Heart left ventricle (tissue), 16 donors: ENCODE results near the gene CAMKMT. TPM values are rescaled to one million over a fixed set of nuclear protein-coding genes. Genes with fewer than 3 reads are reported as not detected.

Source experiments
- ATAC-seq, 4 donors: fragments of 200-7000 bp; cut with Tn5 transposase; one replicate each; pipeline ENCODE4 v1.9.1; 2020 to 2022; ENCODE audit warnings: moderate library complexity in 4 of 4, mild to moderate bottlenecking in 3 of 4, moderate number of reproducible peaks in 1 of 4
- DNase-seq, 5 donors: peaks; one replicate each; pipeline ENCODE4 v3.0.0-alpha.2; 2020
- H3K27ac ChIP-seq, 12 donors: fragments of 200-600 bp; sonication (generic) in 4 of 12; one replicate each; pipeline versions ENCODE4 v1.5.0 to v1.8.0; 2016 to 2022; ENCODE audit warnings: mild to moderate bottlenecking in 2 of 12
- H3K27me3 ChIP-seq, 9 donors: fragments of 200-600 bp; sonication (generic) in 2 of 9; one replicate each; pipeline versions ENCODE4 v1.5.1 to v1.8.0; 2016 to 2022; ENCODE audit warnings: mild to moderate bottlenecking in 3 of 9
- H3K36me3 ChIP-seq, 9 donors: fragments of 200-600 bp; sonication (generic) in 2 of 9; one replicate each; pipeline versions ENCODE4 v1.5.0 to v1.8.0; 2018 to 2022; ENCODE audit warnings: mild to moderate bottlenecking in 2 of 9
- H3K4me1 ChIP-seq, 12 donors: fragments of 200-600 bp; sonication (generic) in 4 of 12; one replicate each; pipeline versions ENCODE4 v1.5.0 to v1.8.0; 2016 to 2022; ENCODE audit warnings: mild to moderate bottlenecking in 3 of 12
- H3K4me3 ChIP-seq, 12 donors: fragments of 200-600 bp; sonication (generic) in 4 of 12; one replicate each; pipeline versions ENCODE4 v1.5.0 to v1.8.0; 2017 to 2022; ENCODE audit warnings: mild to moderate bottlenecking in 9 of 12, moderate library complexity in 4 of 12
- H3K9me3 ChIP-seq, 12 donors: fragments of 200-600 bp; sonication (generic) in 4 of 12; one replicate each; pipeline versions ENCODE4 v1.5.0 to v1.8.0; 2016 to 2022; ENCODE audit warnings: mild to moderate bottlenecking in 1 of 12
- CTCF ChIP-seq, 12 donors: fragments of 200-600 bp; sonication (generic) in 4 of 12; IDR thresholded peaks; one replicate each; pipeline versions ENCODE4 v1.5.0 to v1.8.0; 2018 to 2022; ENCODE audit warnings: antibody characterized with exemption in 12 of 12, mild to moderate bottlenecking in 5 of 12
- POLR2A ChIP-seq, 2 donors: fragments of 450-650 bp; IDR thresholded peaks; one replicate each; pipeline ENCODE4 v1.6.1; 2017; ENCODE audit warnings: antibody characterized with exemption in 2 of 2, mild to moderate bottlenecking in 2 of 2, moderate library complexity in 2 of 2
- WGBS, 4 donors: extraction: QIAGEN DNeasy Blood & Tissue Kit in 2 of 4; methylation state at CpG; one replicate each; pipeline versions ENCODE4 v1.1.5 to v1.1.7; 2013 to 2018; 5-methylcytosine and 5-hydroxymethylcytosine counted together
- intact Hi-C, 10 donors: fragments of 100-400 bp; cut with DNase I; formaldehyde crosslinking; loops; one replicate each; pipeline versions ENCODE4 v1.11.1 to v1.14.2; 2022
- polyA plus RNA-seq, 2 donors: library from polyadenylated mRNA; stranded (reverse); fragments of 200-250 nt; gene quantifications; one replicate each; pipeline ENCODE4 v1.2.3, GENCODE V29; 2013
- total RNA-seq, 9 donors: library from RNA; depleted of rRNA in 2 of 9; stranded (reverse); fragments of >200 nt in 2 of 9; fragmentation: NEBNext Ultra II Directional in 3 of 9; extraction: Animal tissue kit (Norgen Biotek cat#: 25700) in 3 of 9; gene quantifications; one replicate each; pipeline versions ENCODE4 v1.1.0 to v1.2.4, GENCODE V29; 2016 to 2023
- donor health status: ischemic (EF 13 %, LVEDD 7.1; RV severe dilation, severe dysfunction).
- donor health status: healthy with polysubstance abuse.
- donor health status: DM: no; HTN: yes; CAD: no.
- donor health status: DM: no; HTN: no; CAD: no.
- donor health status: ischemic (EF 25% LVEDD 6.9; RV normal size, moderate dysfunction).
- donor health status: ischemic (EF 25% LVEDD 5.7; RV mildly dilated, moderate dysfunction).
- donor health status: healthy.
- donor health status: DM: yes; HTN: yes; CAD: no.
- donor health status: ischemic (EF 35%, LVEDD 5.7; RV mildly dilated, moderate dysfunction).
- donor health status: nonischemic (EF 11% LVEDD 7.7; RV severe dilation, severe dysfunction).
- donor health status: DM: yes; HTN: yes; CAD: no.
- donor health status: PGD.
- donor health status: ischemic (EF 29% LVEDD 5.4; RV normal size, mild dysfunction).
- donor health status: nonischemic (EF 23%, LVEDD 6.1; RV moderate dilation, normal function).

The CAMKMT gene
- total and polyA plus RNA-seq, 11 donors: 2.5 to 10.1 (median 4.4) TPM

GRCh38 chr2:44817256-44817655 lies 455.5 kb downstream of the CAMKMT start:
- peaks cover 0 to 42% (median 9%) of the 10 kb centered on the region in 9 donors for H3K27me3 ChIP-seq
- ATAC-seq: no peak
- no peak overlapping the region for H3K27ac ChIP-seq
- intact Hi-C loops: no loop called here
- H3K4me3 ChIP-seq: no peak overlapping the region
- H3K9me3 ChIP-seq: no peaks in the 10 kb centered on the region
- 81 to 88% (median 86%) methylated on average over 7 of the region's 7 CpGs for WGBS, 4 donors
- no peaks in the 10 kb centered on the region for H3K4me1 ChIP-seq
- DNase-seq: no peak
- H3K36me3 ChIP-seq: no peaks in the 10 kb centered on the region
- TF ChIP-seq CTCF (IDR thresholded peaks at IDR 0.05) (no peak), POLR2A (IDR thresholded peaks at IDR 0.05) (no peak)

DNA sequence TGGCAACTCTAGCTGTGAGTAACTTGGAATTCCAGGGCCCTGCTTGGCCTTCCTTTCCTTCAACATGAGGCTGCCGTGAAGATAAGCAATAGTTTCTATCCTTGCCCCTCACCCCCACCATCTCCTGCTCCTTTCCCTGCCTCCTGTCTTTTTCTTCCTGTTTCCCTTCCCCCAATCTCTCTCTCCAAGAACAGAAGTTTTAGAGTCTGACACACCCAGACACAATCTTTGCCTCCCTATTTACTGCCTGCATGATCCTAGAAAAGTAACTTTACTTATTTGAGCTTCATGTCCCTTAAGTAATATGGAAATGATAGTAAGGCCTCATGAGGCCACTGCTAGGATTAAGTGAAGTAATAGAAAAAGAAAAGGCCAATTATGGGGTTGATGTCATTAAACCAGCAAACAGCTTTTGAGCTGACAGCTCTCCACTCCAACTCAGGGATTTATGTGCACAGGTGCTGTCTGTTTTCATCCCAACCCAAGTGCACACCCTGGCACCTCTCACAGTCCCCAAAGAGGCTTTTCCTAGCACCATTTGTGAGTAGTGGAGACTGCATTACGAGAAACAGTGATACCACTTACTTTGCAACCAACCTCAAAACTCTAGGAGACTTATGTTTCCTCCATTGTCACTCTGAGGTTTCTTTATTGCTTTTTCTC lies 456.1 kb downstream of the CAMKMT start:
- Histone ChIP-seq H3K27me3 (peaks cover 0 to 39% (median 4%) of the 10 kb centered on the region in 9 donors), H3K4me3 (no peak overlapping the region), H3K36me3 (no peaks in the 10 kb centered on the region), H3K27ac (no peak overlapping the region), H3K9me3 (no peaks in the 10 kb centered on the region), H3K4me1 (no peaks in the 10 kb centered on the region)
- DNase-seq: no peak
- no peak for ATAC-seq
- 65 to 73% (median 69%) methylated on average over 2 of the region's 2 CpGs for WGBS, 4 donors
- no peak for TF ChIP-seq CTCF (IDR thresholded peaks at IDR 0.05)
- TF ChIP-seq POLR2A (IDR thresholded peaks at IDR 0.05): no peak
- intact Hi-C loops: no loop called here

- 71 to 86% (median 82%) methylated on average over 5 of the region's 5 CpGs for WGBS, 4 donors
- ATAC-seq (no peak), DNase-seq (no peak)
- no peak overlapping the region for H3K27ac ChIP-seq
- no peaks in the 10 kb centered on the region for H3K36me3 ChIP-seq
- TF ChIP-seq CTCF (IDR thresholded peaks at IDR 0.05) (no peak), POLR2A (IDR thresholded peaks at IDR 0.05) (no peak)
- no peaks in the 10 kb centered on the region for H3K4me1 ChIP-seq
- H3K27me3 ChIP-seq: peaks cover 0 to 27% (median 6%) of the 10 kb centered on the region in 9 donors
- intact Hi-C loops: no loop called here
- H3K9me3 ChIP-seq: no peaks in the 10 kb centered on the region
- H3K4me3 ChIP-seq: no peak overlapping the region
Measured at GRCh38 chr2:44819061-44819460, 457.3 kb downstream of the CAMKMT start.

DNA sequence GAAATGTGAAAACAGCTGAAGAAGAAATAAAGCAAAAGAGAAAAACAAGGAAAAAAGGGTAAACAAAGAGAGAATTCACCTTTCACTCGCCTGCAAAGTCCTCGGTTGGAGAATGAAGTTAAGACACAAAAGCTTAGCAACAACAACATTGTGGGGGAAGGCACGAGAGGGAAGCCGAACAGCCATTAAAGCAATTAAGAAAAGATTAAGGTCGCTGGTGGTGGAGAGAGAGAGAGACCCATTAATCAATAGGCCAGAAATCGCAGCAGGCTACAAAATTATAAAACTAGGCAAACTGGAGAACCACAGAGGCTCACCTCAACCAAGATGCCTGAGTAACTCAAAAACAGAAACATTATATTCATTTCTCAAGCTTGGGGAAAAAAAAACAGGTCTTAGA lies 459.8 kb downstream of the CAMKMT start:
- Histone ChIP-seq H3K36me3 (no peaks in the 10 kb centered on the region), H3K27ac (no peak overlapping the region), H3K9me3 (no peaks in the 10 kb centered on the region), H3K27me3 (peaks cover 0 to 35% (median 6%) of the 10 kb centered on the region in 9 donors), H3K4me3 (no peak overlapping the region), H3K4me1 (no peaks in the 10 kb centered on the region)
- TF ChIP-seq POLR2A (IDR thresholded peaks at IDR 0.05): no peak
- TF ChIP-seq CTCF (IDR thresholded peaks at IDR 0.05): no peak
- 57 to 64% (median 63%) methylated on average over 6 of the region's 6 CpGs for WGBS, 4 donors
- DNase-seq (no peak), ATAC-seq (no peak)
- intact Hi-C loops: no loop called here
